Measurements from ENCODE around the gene SLC66A1.
"Not testable (repeated sequence)": the region's sequence is repeated elsewhere in the genome, so short reads cannot be mapped to it uniquely, and the experiment has no call there.

The SLC66A1 gene

GRCh38 chr1:19311931-19312781, at the start of gene SLC66A1, which contains the start of gene AKR7A2:
Gene SLC66A1 (plus strand): TSS chr1:19312326. CDS start chr1:19317678, 5,352 bp downstream.
Gene AKR7A2 (minus strand): TSS chr1:19312144. CDS start chr1:19312124, 20 bp downstream.
- DNase-seq (ENCODE audit: low spot score): peak; percentile 89

- DNase-seq (ENCODE audit: low spot score): no peak
These were observed 49.4 kb upstream of the SLC66A1 start for GRCh38 chr1:19262744-19263143.

- no peak for DNase-seq (ENCODE audit: low spot score)
These were observed 43.7 kb upstream of the SLC66A1 start for GRCh38 chr1:19268445-19268844.

- not testable (repeated sequence) for DNase-seq (ENCODE audit: low spot score)
These were observed 42.4 kb upstream of the SLC66A1 start for GRCh38 chr1:19269427-19270342.

GRCh38 chr1:19270343-19270730, 41.8 kb upstream of the SLC66A1 start:
- not testable (repeated sequence) for DNase-seq (ENCODE audit: low spot score)

GRCh38 chr1:19272064-19272463, 40.1 kb upstream of the SLC66A1 start:
- no peak for DNase-seq (ENCODE audit: low spot score)

- no peak for DNase-seq (ENCODE audit: low spot score)
These were observed 38.9 kb upstream of the SLC66A1 start for GRCh38 chr1:19273106-19273843.

- not testable (repeated sequence) for DNase-seq (ENCODE audit: low spot score)
These were observed 38.1 kb upstream of the SLC66A1 start for GRCh38 chr1:19273844-19274531.

GRCh38 chr1:19274636-19275035, 37.5 kb upstream of the SLC66A1 start:
- no peak for DNase-seq (ENCODE audit: low spot score)

GRCh38 chr1:19283891-19284290, 28.2 kb upstream of the SLC66A1 start:
- DNase-seq (ENCODE audit: low spot score): no peak

GRCh38 chr1:19284881-19285280, 27.2 kb upstream of the SLC66A1 start:
- no peak for DNase-seq (ENCODE audit: low spot score)

GRCh38 chr1:19285366-19285765, 26.8 kb upstream of the SLC66A1 start:
- DNase-seq (ENCODE audit: low spot score): not testable (repeated sequence)

- DNase-seq (ENCODE audit: low spot score): not testable (repeated sequence)
These were observed 26.3 kb upstream of the SLC66A1 start for GRCh38 chr1:19285807-19286206.

- DNase-seq (ENCODE audit: low spot score): no peak
These were observed 24.5 kb upstream of the SLC66A1 start for GRCh38 chr1:19287436-19288185.

- peak; percentile 48 for DNase-seq (ENCODE audit: low spot score)
These were observed 23.5 kb upstream of the SLC66A1 start, which contains the start of gene AKR7A3 for GRCh38 chr1:19288324-19289241. Gene AKR7A3 (minus strand): TSS chr1:19288770. CDS start chr1:19288709, 61 bp downstream.

GRCh38 chr1:19289244-19289643, 22.9 kb upstream of the SLC66A1 start:
- DNase-seq (ENCODE audit: low spot score): no peak

- DNase-seq (ENCODE audit: low spot score): no peak
These were observed 17.5 kb upstream of the SLC66A1 start for GRCh38 chr1:19294638-19295037.

GRCh38 chr1:19300211-19300610, 11.9 kb upstream of the SLC66A1 start:
- DNase-seq (ENCODE audit: low spot score): no peak

GRCh38 chr1:19304081-19304480, 8.0 kb upstream of the SLC66A1 start:
- DNase-seq (ENCODE audit: low spot score): not testable (repeated sequence)

Measured in CD4-positive, alpha-beta T cell treated with Interleukin-6 at 100 ng/mL for 8 hours (primary cell).